ENCODE results near the gene ARMC8.

ARMC8 gene

GRCh38 chr3:138200424-138200823 lies 13.3 kb downstream of the ARMC8 start:
- Histone ChIP-seq H3K27me3 (ENCODE audit: low read depth, low read length) (no peaks in the 10 kb centered on the region), H3K36me3 (ENCODE audit: control insufficient read depth in 1 of 2, insufficient read depth in 2 of 2, low read length in 2 of 2) (peaks cover 0 to 3% of the 10 kb centered on the region in 2 donors), H3K9me3 (ENCODE audit: control insufficient read depth in 1 of 2, low read length in 2 of 2) (no peaks in the 10 kb centered on the region), H3K27ac (ENCODE audit: low read length) (no peak overlapping the region), H3K4me3 (ENCODE audit: low read depth in 1 of 2, low read length in 2 of 2) (no peak overlapping the region), H3K4me1 (ENCODE audit: control insufficient read depth in 1 of 2, insufficient read depth in 2 of 2, low read length in 2 of 2) (peaks cover 0 to 15% of the 10 kb centered on the region in 2 donors)

GRCh38 chr3:138202945-138203701 lies 16.0 kb downstream of the ARMC8 start:
- no peak overlapping the region for H3K27ac ChIP-seq (ENCODE audit: low read length)

GRCh38 chr3:138203938-138204337 lies 16.8 kb downstream of the ARMC8 start:
- Histone ChIP-seq H3K27ac (ENCODE audit: low read length) (no peak overlapping the region), H3K27me3 (ENCODE audit: low read depth, low read length) (no peaks in the 10 kb centered on the region), H3K4me3 (ENCODE audit: low read depth in 1 of 2, low read length in 2 of 2) (no peak overlapping the region), H3K9me3 (ENCODE audit: control insufficient read depth in 1 of 2, low read length in 2 of 2) (no peaks in the 10 kb centered on the region), H3K36me3 (ENCODE audit: control insufficient read depth in 1 of 2, insufficient read depth in 2 of 2, low read length in 2 of 2) (peaks cover 0 to 3% of the 10 kb centered on the region in 2 donors), H3K4me1 (ENCODE audit: control insufficient read depth in 1 of 2, insufficient read depth in 2 of 2, low read length in 2 of 2) (peaks cover 0 to 14% of the 10 kb centered on the region in 2 donors)

More at GRCh38 chr3:138202945-138203701, 16.0 kb downstream of the ARMC8 start:
- H3K27me3 ChIP-seq (ENCODE audit: low read depth, low read length): no peaks in the 10 kb centered on the region
- peaks cover 0 to 3% of the 10 kb centered on the region in 2 donors for H3K36me3 ChIP-seq (ENCODE audit: control insufficient read depth in 1 of 2, insufficient read depth in 2 of 2, low read length in 2 of 2)
- H3K4me3 ChIP-seq (ENCODE audit: low read depth in 1 of 2, low read length in 2 of 2): no peak overlapping the region
- H3K4me1 ChIP-seq (ENCODE audit: control insufficient read depth in 1 of 2, insufficient read depth in 2 of 2, low read length in 2 of 2): peaks cover 0 to 12% of the 10 kb centered on the region in 2 donors
- no peaks in the 10 kb centered on the region for H3K9me3 ChIP-seq (ENCODE audit: control insufficient read depth in 1 of 2, low read length in 2 of 2)

- no peaks in the 10 kb centered on the region for H3K9me3 ChIP-seq (ENCODE audit: control insufficient read depth in 1 of 2, low read length in 2 of 2)
- H3K27ac ChIP-seq (ENCODE audit: low read length): no peak overlapping the region
- H3K4me1 ChIP-seq (ENCODE audit: control insufficient read depth in 1 of 2, insufficient read depth in 2 of 2, low read length in 2 of 2): peaks cover 0 to 21% of the 10 kb centered on the region in 2 donors
- H3K4me3 ChIP-seq (ENCODE audit: low read depth in 1 of 2, low read length in 2 of 2): no peak overlapping the region
- H3K27me3 ChIP-seq (ENCODE audit: low read depth, low read length): no peaks in the 10 kb centered on the region
- H3K36me3 ChIP-seq (ENCODE audit: control insufficient read depth in 1 of 2, insufficient read depth in 2 of 2, low read length in 2 of 2): peaks cover 0 to 3% of the 10 kb centered on the region in 2 donors
Measured at GRCh38 chr3:138205527-138205926, 18.4 kb downstream of the ARMC8 start.

DNA sequence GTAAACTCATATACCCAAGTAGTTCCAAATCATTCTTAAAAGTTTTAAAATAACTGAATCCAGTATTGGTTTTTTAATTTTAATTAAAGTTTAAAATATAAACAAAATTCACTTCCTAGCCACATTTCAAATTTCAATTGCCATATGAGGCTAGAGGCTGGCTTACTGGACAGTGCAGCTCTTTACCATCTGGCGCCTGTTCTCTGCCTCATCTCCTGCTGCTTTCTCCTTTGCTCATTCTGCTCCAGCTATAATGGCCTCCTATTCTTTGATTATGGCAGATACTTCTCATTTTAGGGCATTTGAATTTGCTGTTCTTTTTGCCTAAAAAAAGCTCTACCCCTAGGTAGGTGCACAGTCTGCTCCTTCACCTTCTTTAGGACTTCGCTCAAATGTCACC lies 19.1 kb downstream of the ARMC8 start:
- Histone ChIP-seq H3K27ac (ENCODE audit: low read length) (no peak overlapping the region), H3K27me3 (ENCODE audit: low read depth, low read length) (no peaks in the 10 kb centered on the region), H3K9me3 (ENCODE audit: control insufficient read depth in 1 of 2, low read length in 2 of 2) (no peaks in the 10 kb centered on the region), H3K36me3 (ENCODE audit: control insufficient read depth in 1 of 2, insufficient read depth in 2 of 2, low read length in 2 of 2) (peaks cover 0 to 3% of the 10 kb centered on the region in 2 donors), H3K4me3 (ENCODE audit: low read depth in 1 of 2, low read length in 2 of 2) (no peak overlapping the region), H3K4me1 (ENCODE audit: control insufficient read depth in 1 of 2, insufficient read depth in 2 of 2, low read length in 2 of 2) (peaks cover 0 to 21% of the 10 kb centered on the region in 2 donors)

DNA sequence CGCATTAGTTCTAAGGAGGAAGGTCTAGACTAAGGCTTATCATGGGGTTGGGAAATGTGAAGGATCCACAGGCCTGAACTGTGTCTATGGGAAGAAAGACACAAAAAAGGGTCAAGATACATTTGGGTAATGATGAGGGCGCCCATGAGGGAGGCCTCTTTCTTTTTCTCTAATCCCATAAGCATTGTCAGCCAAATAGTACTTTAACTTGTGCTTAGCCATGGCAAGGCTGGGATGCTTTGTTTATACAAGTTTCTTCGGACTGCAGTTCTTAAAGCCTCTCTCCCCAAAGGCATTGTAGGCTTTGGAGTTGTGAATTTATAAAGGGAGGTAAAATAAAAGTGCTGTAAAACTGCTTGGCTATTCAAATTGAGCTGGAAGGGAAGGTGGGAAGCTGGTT lies 23.4 kb downstream of the ARMC8 start:
- Histone ChIP-seq H3K36me3 (ENCODE audit: control insufficient read depth in 1 of 2, insufficient read depth in 2 of 2, low read length in 2 of 2) (peaks cover 0 to 3% of the 10 kb centered on the region in 2 donors), H3K27ac (ENCODE audit: low read length) (no peak overlapping the region), H3K4me1 (ENCODE audit: control insufficient read depth in 1 of 2, insufficient read depth in 2 of 2, low read length in 2 of 2) (peaks cover 0 to 10% of the 10 kb centered on the region in 2 donors), H3K9me3 (ENCODE audit: control insufficient read depth in 1 of 2, low read length in 2 of 2) (no peaks in the 10 kb centered on the region), H3K27me3 (ENCODE audit: low read depth, low read length) (no peaks in the 10 kb centered on the region), H3K4me3 (ENCODE audit: low read depth in 1 of 2, low read length in 2 of 2) (no peak overlapping the region)

DNA sequence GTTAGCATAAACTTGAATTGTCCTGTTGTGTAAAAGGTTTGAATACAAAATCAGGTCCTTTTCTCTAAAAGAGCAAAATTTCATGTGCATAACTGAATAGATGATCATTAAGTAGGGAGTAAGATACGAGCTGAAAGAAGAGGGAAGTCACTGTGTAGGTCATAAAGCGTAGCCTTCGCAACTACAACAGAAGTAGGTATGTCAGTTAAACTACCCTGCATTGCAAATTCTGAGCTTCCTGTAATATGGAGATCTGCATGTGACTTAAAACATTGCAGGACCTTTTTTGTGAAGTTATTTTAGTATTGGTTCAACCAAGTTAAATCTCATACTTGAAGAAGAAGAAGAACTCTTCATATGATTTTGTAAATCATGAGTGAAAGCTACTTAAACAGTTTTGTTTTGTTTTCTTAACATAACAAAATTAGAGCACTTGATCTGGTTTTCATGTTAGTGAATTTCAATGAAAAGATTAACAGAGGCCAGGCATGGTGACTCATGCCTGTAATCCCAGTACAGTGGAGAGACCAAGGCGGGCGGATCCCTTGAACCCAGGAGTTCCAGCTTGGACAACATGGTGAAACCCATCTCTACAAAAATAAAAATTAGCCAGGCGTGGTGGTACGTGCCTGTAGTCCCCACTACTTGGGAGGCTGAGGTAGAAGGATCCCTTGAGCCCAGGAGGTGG lies 26.4 kb downstream of the ARMC8 start:
- peaks cover 0 to 10% of the 10 kb centered on the region in 2 donors for H3K4me1 ChIP-seq (ENCODE audit: control insufficient read depth in 1 of 2, insufficient read depth in 2 of 2, low read length in 2 of 2)
- H3K9me3 ChIP-seq (ENCODE audit: control insufficient read depth in 1 of 2, low read length in 2 of 2): no peaks in the 10 kb centered on the region
- no peaks in the 10 kb centered on the region for H3K36me3 ChIP-seq (ENCODE audit: control insufficient read depth in 1 of 2, insufficient read depth in 2 of 2, low read length in 2 of 2)
- H3K27ac ChIP-seq (ENCODE audit: low read length): no peak overlapping the region
- H3K4me3 ChIP-seq (ENCODE audit: low read depth in 1 of 2, low read length in 2 of 2): no peak overlapping the region
- H3K27me3 ChIP-seq (ENCODE audit: low read depth, low read length): no peaks in the 10 kb centered on the region

DNA sequence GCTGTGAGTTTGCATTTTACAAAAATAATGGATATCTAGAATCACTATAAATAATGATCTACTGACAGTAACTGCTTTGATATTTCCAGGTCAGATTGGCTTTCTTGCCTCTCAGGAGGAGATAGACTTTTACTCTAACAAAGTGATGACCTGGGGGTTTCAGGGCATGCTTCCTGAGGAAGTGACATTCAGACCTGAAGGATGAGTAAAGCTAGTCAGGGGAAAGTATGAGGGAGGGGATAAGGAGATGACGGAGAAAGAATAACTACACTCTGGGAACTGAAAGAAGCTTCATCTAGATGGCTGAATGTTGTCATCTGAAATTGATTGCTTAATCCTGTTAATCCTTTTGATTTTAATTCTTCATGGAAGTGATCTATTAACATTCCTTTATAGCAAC lies 32.2 kb downstream of the ARMC8 start:
- Histone ChIP-seq H3K36me3 (ENCODE audit: control insufficient read depth in 1 of 2, insufficient read depth in 2 of 2, low read length in 2 of 2) (peaks cover 9 to 12% of the 10 kb centered on the region in 2 donors), H3K27ac (ENCODE audit: low read length) (no peak overlapping the region), H3K27me3 (ENCODE audit: low read depth, low read length) (no peaks in the 10 kb centered on the region), H3K9me3 (ENCODE audit: control insufficient read depth in 1 of 2, low read length in 2 of 2) (no peaks in the 10 kb centered on the region), H3K4me1 (ENCODE audit: control insufficient read depth in 1 of 2, insufficient read depth in 2 of 2, low read length in 2 of 2) (peaks cover 0 to 22% of the 10 kb centered on the region in 2 donors), H3K4me3 (ENCODE audit: low read depth in 1 of 2, low read length in 2 of 2) (no peak overlapping the region)

GRCh38 chr3:138220242-138220641 lies 33.1 kb downstream of the ARMC8 start:
- H3K27me3 ChIP-seq (ENCODE audit: low read depth, low read length): no peaks in the 10 kb centered on the region
- peaks cover 0 to 22% of the 10 kb centered on the region in 2 donors for H3K4me1 ChIP-seq (ENCODE audit: control insufficient read depth in 1 of 2, insufficient read depth in 2 of 2, low read length in 2 of 2)
- no peak overlapping the region for H3K4me3 ChIP-seq (ENCODE audit: low read depth in 1 of 2, low read length in 2 of 2)
- H3K36me3 ChIP-seq (ENCODE audit: control insufficient read depth in 1 of 2, insufficient read depth in 2 of 2, low read length in 2 of 2): peaks cover 18 to 19% of the 10 kb centered on the region in 2 donors
- H3K9me3 ChIP-seq (ENCODE audit: control insufficient read depth in 1 of 2, low read length in 2 of 2): no peaks in the 10 kb centered on the region
- no peak overlapping the region for H3K27ac ChIP-seq (ENCODE audit: low read length)

GRCh38 chr3:138220788-138221187 lies 33.7 kb downstream of the ARMC8 start:
- no peak overlapping the region for H3K4me3 ChIP-seq (ENCODE audit: low read depth in 1 of 2, low read length in 2 of 2)
- no peaks in the 10 kb centered on the region for H3K9me3 ChIP-seq (ENCODE audit: control insufficient read depth in 1 of 2, low read length in 2 of 2)
- H3K27me3 ChIP-seq (ENCODE audit: low read depth, low read length): no peaks in the 10 kb centered on the region
- H3K36me3 ChIP-seq (ENCODE audit: control insufficient read depth in 1 of 2, insufficient read depth in 2 of 2, low read length in 2 of 2): peaks cover 24 to 25% of the 10 kb centered on the region in 2 donors
- H3K27ac ChIP-seq (ENCODE audit: low read length): no peak overlapping the region
- H3K4me1 ChIP-seq (ENCODE audit: control insufficient read depth in 1 of 2, insufficient read depth in 2 of 2, low read length in 2 of 2): peaks cover 0 to 22% of the 10 kb centered on the region in 2 donors

GRCh38 chr3:138222131-138222941 lies 35.2 kb downstream of the ARMC8 start:
- Histone ChIP-seq H3K36me3 (ENCODE audit: control insufficient read depth in 1 of 2, insufficient read depth in 2 of 2, low read length in 2 of 2) (peaks cover 30 to 33% of the 10 kb centered on the region in 2 donors), H3K9me3 (ENCODE audit: control insufficient read depth in 1 of 2, low read length in 2 of 2) (no peaks in the 10 kb centered on the region), H3K27me3 (ENCODE audit: low read depth, low read length) (no peaks in the 10 kb centered on the region), H3K4me1 (ENCODE audit: control insufficient read depth in 1 of 2, insufficient read depth in 2 of 2, low read length in 2 of 2) (peaks cover 0 to 29% of the 10 kb centered on the region in 2 donors), H3K27ac (ENCODE audit: low read length) (peak overlapping the region; percentile 28), H3K4me3 (ENCODE audit: low read depth in 1 of 2, low read length in 2 of 2) (no peak overlapping the region)

Data from muscle layer of duodenum (tissue), 2 donors.